Measurements from ENCODE around the gene CTNNA1.
"Not testable (repeated sequence)": the region's sequence is repeated elsewhere in the genome, so short reads cannot be mapped to it uniquely, and the experiment has no call there.

CTNNA1 gene

GRCh38 chr5:138737494-138738265 is 15.5 kb upstream of the CTNNA1 start:
- no peaks in the 10 kb centered on the region for H3K36me3 Mint-ChIP-seq (ENCODE audit: low read depth)
- no peak for DNase-seq
- H3K27ac Mint-ChIP-seq: peak overlapping the region; percentile 37
- H3K4me1 Mint-ChIP-seq: peaks cover 41% of the 10 kb centered on the region
- H3K4me3 Mint-ChIP-seq: no peak overlapping the region
- ATAC-seq: no peak
- H3K27me3 Mint-ChIP-seq: peaks cover 25% of the 10 kb centered on the region
- H3K9me3 Mint-ChIP-seq: no peaks in the 10 kb centered on the region

GRCh38 chr5:138738399-138738798 is 14.8 kb upstream of the CTNNA1 start:
- DNase-seq: no peak
- Mint-ChIP-seq H3K4me1 (peaks cover 47% of the 10 kb centered on the region), H3K4me3 (peak overlapping the region; percentile 12), H3K9me3 (no peaks in the 10 kb centered on the region), H3K27me3 (peaks cover 23% of the 10 kb centered on the region), H3K27ac (peak overlapping the region; percentile 75), H3K36me3 (ENCODE audit: low read depth) (no peaks in the 10 kb centered on the region)
- peak; percentile 11 for ATAC-seq

- no peak overlapping the region for H3K4me3 Mint-ChIP-seq
- no peak for DNase-seq
- H3K27me3 Mint-ChIP-seq: peaks cover 17% of the 10 kb centered on the region
- peak overlapping the region; percentile 10 for H3K27ac Mint-ChIP-seq
- no peak for ATAC-seq
- H3K4me1 Mint-ChIP-seq: peaks cover 59% of the 10 kb centered on the region
- no peaks in the 10 kb centered on the region for H3K36me3 Mint-ChIP-seq (ENCODE audit: low read depth)
- no peaks in the 10 kb centered on the region for H3K9me3 Mint-ChIP-seq
Observed at GRCh38 chr5:138739938-138740337, 13.3 kb upstream of the CTNNA1 start.

GRCh38 chr5:138743484-138743883 is 9.7 kb upstream of the CTNNA1 start:
- H3K4me3 Mint-ChIP-seq: no peak overlapping the region
- DNase-seq: no peak
- no peak overlapping the region for H3K27ac Mint-ChIP-seq
- no peaks in the 10 kb centered on the region for H3K36me3 Mint-ChIP-seq (ENCODE audit: low read depth)
- no peak for ATAC-seq
- peaks cover 52% of the 10 kb centered on the region for H3K4me1 Mint-ChIP-seq
- H3K27me3 Mint-ChIP-seq: peaks cover 8% of the 10 kb centered on the region
- no peaks in the 10 kb centered on the region for H3K9me3 Mint-ChIP-seq

GRCh38 chr5:138745268-138745667 is 8.0 kb upstream of the CTNNA1 start:
- H3K4me1 Mint-ChIP-seq: peaks cover 47% of the 10 kb centered on the region
- no peaks in the 10 kb centered on the region for H3K9me3 Mint-ChIP-seq
- DNase-seq (no peak), ATAC-seq (no peak)
- H3K36me3 Mint-ChIP-seq (ENCODE audit: low read depth): no peaks in the 10 kb centered on the region
- H3K4me3 Mint-ChIP-seq: no peak overlapping the region
- peaks cover 9% of the 10 kb centered on the region for H3K27me3 Mint-ChIP-seq
- H3K27ac Mint-ChIP-seq: no peak overlapping the region

GRCh38 chr5:138748630-138749081 is 4.6 kb upstream of the CTNNA1 start:
- no peaks in the 10 kb centered on the region for H3K36me3 Mint-ChIP-seq (ENCODE audit: low read depth)
- peaks cover 20% of the 10 kb centered on the region for H3K27me3 Mint-ChIP-seq
- H3K9me3 Mint-ChIP-seq: no peaks in the 10 kb centered on the region
- H3K4me1 Mint-ChIP-seq: peaks cover 28% of the 10 kb centered on the region
- ATAC-seq (peak; percentile 57), DNase-seq (no peak)
- no peak overlapping the region for H3K27ac Mint-ChIP-seq
- no peak overlapping the region for H3K4me3 Mint-ChIP-seq

GRCh38 chr5:138751344-138751743 is 1.9 kb upstream of the CTNNA1 start:
- ATAC-seq, H3K27ac Mint-ChIP-seq, DNase-seq, H3K4me3 Mint-ChIP-seq, H3K9me3 Mint-ChIP-seq: not testable (repeated sequence)
- H3K27me3 Mint-ChIP-seq: peaks cover 30% of the 10 kb centered on the region
- H3K36me3 Mint-ChIP-seq (ENCODE audit: low read depth): peaks cover 15% of the 10 kb centered on the region
- peaks cover 35% of the 10 kb centered on the region for H3K4me1 Mint-ChIP-seq

GRCh38 chr5:138752341-138752950 is 779 bp upstream of the CTNNA1 start:
- Mint-ChIP-seq H3K9me3 (no peaks in the 10 kb centered on the region), H3K27ac (peak overlapping the region; percentile 70), H3K4me3 (peak overlapping the region; percentile 70), H3K4me1 (peaks cover 45% of the 10 kb centered on the region), H3K27me3 (peaks cover 38% of the 10 kb centered on the region), H3K36me3 (ENCODE audit: low read depth) (peaks cover 23% of the 10 kb centered on the region)
- no peak for DNase-seq
- ATAC-seq: no peak

GRCh38 chr5:138753794-138754698 is 821 bp downstream of the CTNNA1 start:
- Mint-ChIP-seq H3K4me3 (peak overlapping the region; percentile 92), H3K36me3 (ENCODE audit: low read depth) (peaks cover 33% of the 10 kb centered on the region), H3K27me3 (peaks cover 43% of the 10 kb centered on the region), H3K9me3 (peaks cover 4% of the 10 kb centered on the region), H3K27ac (peak overlapping the region; percentile 87), H3K4me1 (peaks cover 38% of the 10 kb centered on the region)
- ATAC-seq: peak; percentile 38
- DNase-seq: peak; percentile 86

- ATAC-seq: no peak
- H3K27ac Mint-ChIP-seq: peak overlapping the region; percentile 87
- H3K4me3 Mint-ChIP-seq: peak overlapping the region; percentile 92
- H3K9me3 Mint-ChIP-seq: peaks cover 4% of the 10 kb centered on the region
- DNase-seq: no peak
- peaks cover 34% of the 10 kb centered on the region for H3K4me1 Mint-ChIP-seq
- H3K27me3 Mint-ChIP-seq: peaks cover 43% of the 10 kb centered on the region
- H3K36me3 Mint-ChIP-seq (ENCODE audit: low read depth): peaks cover 39% of the 10 kb centered on the region
Observed at GRCh38 chr5:138754699-138755057, 1.5 kb downstream of the CTNNA1 start.

- Mint-ChIP-seq H3K27ac (peak overlapping the region; percentile 87), H3K4me3 (peak overlapping the region; percentile 92), H3K9me3 (peaks cover 4% of the 10 kb centered on the region), H3K4me1 (peaks cover 36% of the 10 kb centered on the region), H3K36me3 (ENCODE audit: low read depth) (peaks cover 40% of the 10 kb centered on the region), H3K27me3 (peaks cover 42% of the 10 kb centered on the region)
- DNase-seq (no peak), ATAC-seq (peak; percentile 78)
Observed at GRCh38 chr5:138755084-138755748, 2.0 kb downstream of the CTNNA1 start.

- Mint-ChIP-seq H3K4me3 (no peak overlapping the region), H3K4me1 (peaks cover 54% of the 10 kb centered on the region), H3K27ac (no peak overlapping the region), H3K27me3 (peaks cover 31% of the 10 kb centered on the region), H3K9me3 (peaks cover 4% of the 10 kb centered on the region), H3K36me3 (ENCODE audit: low read depth) (peaks cover 55% of the 10 kb centered on the region)
- ATAC-seq (no peak), DNase-seq (no peak)
Observed at GRCh38 chr5:138757061-138757776, 4.0 kb downstream of the CTNNA1 start.

- H3K27me3 Mint-ChIP-seq: peaks cover 21% of the 10 kb centered on the region
- H3K27ac Mint-ChIP-seq: peak overlapping the region; percentile 20
- DNase-seq (no peak), ATAC-seq (peak; percentile 36)
- peak overlapping the region; percentile 1 for H3K4me3 Mint-ChIP-seq
- peaks cover 33% of the 10 kb centered on the region for H3K4me1 Mint-ChIP-seq
- H3K9me3 Mint-ChIP-seq: peaks cover 4% of the 10 kb centered on the region
- peaks cover 53% of the 10 kb centered on the region for H3K36me3 Mint-ChIP-seq (ENCODE audit: low read depth)
Observed at GRCh38 chr5:138760448-138761110, 7.4 kb downstream of the CTNNA1 start.

Data from activated naive CD8-positive, alpha-beta T cell treated with anti-CD3 and anti-CD28 coated beads, Interleukin-2, amount 50 U/mL, for 24 hours (primary cell).